IPS DF 6.9 (cell line): ENCODE measurements around the gene PPIH.
"Not testable (repeated sequence)": the region's sequence is repeated elsewhere in the genome, so short reads cannot be mapped to it uniquely, and the experiment has no call there.

Experiments
- DNase-seq: peaks from one replicate; pipeline ENCODE4 v3.0.0-alpha.2; 2013; ENCODE audit warnings: low read depth, low spot score
- H3K27ac ChIP-seq: one replicate; pipeline ENCODE4 v1.5.1; 2013; ENCODE audit warnings: low read length, control low read depth
- H3K27me3 ChIP-seq: 2 replicates; pipeline ENCODE4 v1.6.1; 2013; ENCODE audit warnings: mild to moderate bottlenecking, low read length; ENCODE audit not compliant: control insufficient read depth, insufficient read depth
- H3K36me3 ChIP-seq: 2 replicates; pipeline ENCODE4 v1.6.1; 2013; ENCODE audit warnings: low read length; ENCODE audit not compliant: control insufficient read depth, insufficient read depth
- H3K4me1 ChIP-seq: 2 replicates; pipeline ENCODE4 v1.6.1; 2013; ENCODE audit warnings: low read length; ENCODE audit not compliant: control insufficient read depth, insufficient read depth
- H3K4me3 ChIP-seq: 2 replicates; pipeline ENCODE4 v1.5.1; 2013; ENCODE audit warnings: mild to moderate bottlenecking, low read length
- H3K9me3 ChIP-seq: 2 replicates; pipeline ENCODE4 v1.6.1; 2013; ENCODE audit warnings: low read length, inconsistent platforms; ENCODE audit not compliant: control insufficient read depth, insufficient read depth
- WGBS: extraction: QIAGEN DNeasy Blood & Tissue Kit; methylation state at CpG from one replicate; pipeline ENCODE4 v1.1.7; 2013; ENCODE audit warnings: mixed read lengths, missing lambda C conversion rate; ENCODE audit not compliant: insufficient read length, insufficient coverage; 5-methylcytosine and 5-hydroxymethylcytosine counted together

The PPIH gene

DNA sequence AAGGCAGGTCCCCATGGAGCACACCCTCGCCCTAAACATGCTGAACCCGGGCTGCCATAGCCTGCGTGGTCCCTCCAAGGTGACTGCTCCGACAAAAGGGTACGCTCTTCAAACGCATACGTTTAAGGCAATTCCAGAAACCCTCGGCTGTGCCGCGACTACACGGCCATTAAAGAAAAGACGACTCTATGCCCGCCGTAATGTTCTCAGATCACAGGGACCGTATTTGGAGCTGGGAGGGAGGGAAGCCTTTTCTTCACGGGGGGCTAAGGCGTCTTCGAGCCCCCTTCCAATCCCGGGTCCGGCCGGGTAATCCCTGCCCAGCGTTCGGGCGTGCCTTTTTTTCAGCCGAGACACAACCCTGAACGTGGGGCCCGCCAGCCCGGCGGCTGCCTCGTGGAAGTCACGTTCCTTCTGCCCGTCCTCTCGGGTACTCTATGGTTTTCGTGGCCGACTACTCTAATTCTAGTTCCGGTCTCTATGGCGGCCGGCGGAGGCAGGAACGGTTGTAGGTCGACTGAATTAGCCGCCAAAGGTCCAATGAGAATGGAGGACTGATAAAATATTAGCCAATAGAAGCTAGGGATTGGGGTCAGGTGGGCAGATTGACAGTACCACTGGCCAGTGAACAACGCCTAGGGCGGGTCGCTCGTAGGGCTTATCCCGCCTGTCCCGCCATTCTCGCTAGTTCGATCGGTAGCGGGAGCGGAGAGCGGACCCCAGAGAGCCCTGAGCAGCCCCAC is 23.7 kb downstream of the PPIH start, which contains the start of gene YBX1:
YBX1 (plus strand) TSS at position 678 of the 743 bp plus-strand sequence. CDS start 148 bp downstream, outside the sequence.
- peak; percentile 96 for DNase-seq
- no CpG with 5 or more reads among the region's 54 CpGs for WGBS
- Histone ChIP-seq H3K27ac (no peak within 1 kb of the TSS), H3K36me3 (peaks cover 3% of the 10 kb centered on the region; the same call in 1 of the 2 replicates), H3K4me1 (no peaks in the 10 kb centered on the region; the same call in 1 of the 2 replicates), H3K4me3 (peak within 1 kb of the TSS; percentile 99), H3K9me3 (no peaks in the 10 kb centered on the region), H3K27me3 (no peaks in the 10 kb centered on the region)

DNA sequence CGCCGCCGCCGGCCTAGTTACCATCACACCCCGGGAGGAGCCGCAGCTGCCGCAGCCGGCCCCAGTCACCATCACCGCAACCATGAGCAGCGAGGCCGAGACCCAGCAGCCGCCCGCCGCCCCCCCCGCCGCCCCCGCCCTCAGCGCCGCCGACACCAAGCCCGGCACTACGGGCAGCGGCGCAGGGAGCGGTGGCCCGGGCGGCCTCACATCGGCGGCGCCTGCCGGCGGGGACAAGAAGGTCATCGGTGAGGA is 24.2 kb downstream of the PPIH start:
- no CpG with 5 or more reads among the region's 33 CpGs for WGBS
- not testable (repeated sequence) for H3K36me3 ChIP-seq, H3K27me3 ChIP-seq, H3K27ac ChIP-seq, DNase-seq, H3K4me1 ChIP-seq, H3K9me3 ChIP-seq
- peak overlapping the region; percentile 99; the same call in 1 of the 2 replicates for H3K4me3 ChIP-seq

DNA sequence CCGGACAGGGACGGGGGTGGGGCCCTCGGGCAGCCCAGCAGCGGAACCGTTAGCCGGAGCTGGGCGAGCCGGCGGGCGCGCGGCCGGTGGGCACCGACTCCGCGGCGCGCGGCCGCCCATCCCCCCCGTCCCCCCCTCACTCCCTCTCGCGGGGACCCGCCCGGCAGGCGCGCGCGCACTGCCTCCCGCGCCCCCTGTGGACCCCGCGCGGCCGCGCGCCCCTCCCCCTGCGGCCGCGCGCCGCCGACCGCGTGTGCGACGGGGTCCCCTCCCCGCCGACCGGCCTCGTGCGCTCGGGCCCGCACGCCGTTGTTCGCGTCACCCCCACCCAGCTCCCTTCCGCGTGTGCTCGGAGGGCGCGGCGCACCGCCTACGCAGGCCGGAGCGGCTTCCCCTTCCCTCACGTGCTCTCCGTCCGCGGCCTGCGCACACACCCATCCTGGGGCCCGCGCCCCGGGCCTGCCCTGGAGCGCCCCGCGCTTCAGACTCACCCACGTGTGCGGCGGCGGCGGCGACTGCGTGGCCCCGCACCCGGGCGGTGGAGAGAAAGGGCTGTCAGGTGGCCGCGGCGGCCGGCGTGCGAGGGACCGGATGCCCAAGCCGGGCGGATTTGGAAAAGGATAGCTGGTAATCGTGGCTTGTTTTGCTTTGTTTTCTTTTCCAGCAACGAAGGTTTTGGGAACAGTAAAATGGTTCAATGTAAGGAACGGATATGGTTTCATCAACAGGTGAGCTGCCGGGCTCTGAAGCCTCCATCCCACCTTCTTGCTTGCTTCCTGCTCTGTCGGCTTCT is 24.7 kb downstream of the PPIH start:
- H3K4me3 ChIP-seq = peak overlapping the region; percentile 99
- no peaks in the 10 kb centered on the region for H3K9me3 ChIP-seq
- peaks cover 3% of the 10 kb centered on the region; the same call in 1 of the 2 replicates for H3K36me3 ChIP-seq
- no peak for DNase-seq
- no peaks in the 10 kb centered on the region for H3K27me3 ChIP-seq
- H3K27ac ChIP-seq = no peak overlapping the region
- H3K4me1 ChIP-seq = no peaks in the 10 kb centered on the region; the same call in 1 of the 2 replicates
- WGBS = no CpG with 5 or more reads among the region's 103 CpGs

DNA sequence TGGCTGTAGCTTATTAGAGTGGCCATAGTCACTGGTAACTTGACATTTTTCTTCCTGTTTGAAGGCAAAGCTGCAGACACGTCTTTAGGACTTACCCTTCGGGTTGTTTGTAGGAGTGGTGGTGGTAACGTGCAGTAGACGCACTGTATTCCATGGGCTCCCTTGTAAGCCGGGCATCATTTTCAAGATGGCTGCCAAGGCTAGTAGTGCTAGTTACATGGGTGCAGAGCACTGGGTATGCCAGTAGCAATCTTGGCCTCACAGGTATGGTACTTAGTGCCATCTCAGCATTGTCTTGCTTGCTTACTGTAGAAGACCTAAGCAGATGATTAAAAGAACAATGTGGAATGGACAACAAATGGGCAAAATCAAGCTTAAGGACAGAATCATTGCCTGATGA is 25.9 kb downstream of the PPIH start:
- Histone ChIP-seq H3K4me3 (peak overlapping the region; percentile 27; the same call in 1 of the 2 replicates), H3K36me3 (peaks cover 3% of the 10 kb centered on the region; the same call in 1 of the 2 replicates), H3K27ac (no peak overlapping the region), H3K4me1 (peaks cover 1% of the 10 kb centered on the region; the same call in 1 of the 2 replicates), H3K27me3 (no peaks in the 10 kb centered on the region), H3K9me3 (no peaks in the 10 kb centered on the region)
- no peak for DNase-seq
- WGBS = no CpG with 5 or more reads among the region's 5 CpGs

DNA sequence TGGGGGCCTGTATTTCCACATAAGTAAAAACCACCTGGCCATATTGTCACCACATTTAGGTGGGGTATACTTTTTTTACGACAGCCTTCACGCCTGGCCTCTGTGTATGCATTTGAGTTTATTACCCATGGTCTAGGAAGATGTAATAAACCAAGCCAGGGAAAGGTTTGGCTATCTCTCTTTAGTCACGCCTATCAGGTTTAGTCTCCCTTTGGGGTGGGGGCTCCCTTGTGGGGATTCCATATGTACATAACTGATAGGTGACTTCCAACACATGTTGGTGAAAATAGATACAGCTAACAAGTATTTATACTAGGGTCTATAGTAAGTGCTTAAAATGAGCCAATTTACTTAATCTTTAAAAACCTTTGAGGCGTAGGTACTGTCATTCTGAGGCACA is 28.2 kb downstream of the PPIH start:
- WGBS = no CpG with 5 or more reads among the region's 4 CpGs
- Histone ChIP-seq H3K27me3 (no peaks in the 10 kb centered on the region), H3K36me3 (peaks cover 3% of the 10 kb centered on the region; the same call in 1 of the 2 replicates), H3K27ac (no peak overlapping the region), H3K4me3 (no peak overlapping the region), H3K4me1 (peaks cover 1% of the 10 kb centered on the region; the same call in 1 of the 2 replicates), H3K9me3 (no peaks in the 10 kb centered on the region)
- no peak for DNase-seq

DNA sequence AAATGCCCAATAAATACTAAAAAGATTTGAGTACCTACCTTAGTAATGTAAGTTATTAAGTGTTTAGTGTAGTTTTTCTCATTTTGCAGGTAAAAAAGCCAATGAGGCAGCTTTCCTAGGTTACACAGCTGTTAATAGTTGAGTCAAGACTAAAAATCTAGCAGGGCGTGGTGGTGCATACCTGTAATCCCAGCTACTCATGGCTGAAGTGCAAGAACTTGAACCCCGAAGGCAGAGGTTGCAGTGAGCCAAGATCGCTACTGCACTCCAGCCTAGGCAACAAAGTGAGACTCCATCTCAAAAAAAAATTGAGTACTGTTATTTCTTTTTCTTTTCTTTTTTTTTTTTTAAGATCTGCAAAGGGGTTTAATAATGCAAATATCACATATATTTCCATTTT is 31.7 kb downstream of the PPIH start:
- no peak overlapping the region for H3K4me3 ChIP-seq
- DNase-seq = no peak
- no peaks in the 10 kb centered on the region for H3K9me3 ChIP-seq
- peaks cover 1% of the 10 kb centered on the region; the same call in 1 of the 2 replicates for H3K4me1 ChIP-seq
- no peaks in the 10 kb centered on the region; the same call in 1 of the 2 replicates for H3K36me3 ChIP-seq
- WGBS = no CpG with 5 or more reads among the region's 3 CpGs
- no peak overlapping the region for H3K27ac ChIP-seq
- no peaks in the 10 kb centered on the region for H3K27me3 ChIP-seq

DNA sequence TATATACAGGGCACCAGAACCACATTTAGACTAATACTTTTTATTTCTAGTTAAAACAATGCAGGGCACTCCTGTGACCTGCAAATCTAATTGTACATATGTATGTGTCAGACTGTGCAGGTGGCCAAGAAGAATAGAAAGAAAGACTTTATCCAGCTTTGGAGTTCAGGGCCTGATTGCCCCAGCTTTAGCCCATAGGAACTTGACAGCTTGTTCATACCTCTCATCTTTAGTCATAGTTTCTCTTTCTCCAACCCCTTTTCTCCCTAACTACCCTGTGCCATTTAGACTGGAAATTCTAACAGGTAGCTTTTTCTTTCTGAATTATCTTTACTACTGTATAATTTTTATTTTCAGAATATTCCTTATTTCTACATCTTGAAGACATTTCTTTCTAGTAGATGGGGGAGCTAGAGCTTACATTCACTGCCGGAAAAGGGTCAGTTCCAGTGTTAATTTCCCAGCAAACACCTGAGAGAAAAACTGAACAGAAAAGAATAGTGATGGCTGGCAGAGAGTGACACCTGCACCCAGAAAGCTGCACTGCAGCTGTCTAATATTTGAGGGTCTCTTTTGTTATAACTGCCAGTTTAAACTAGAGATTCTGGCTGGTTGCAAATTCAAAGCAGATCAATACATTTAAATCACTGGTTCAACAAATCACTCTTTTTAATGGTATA is 32.4 kb downstream of the PPIH start:
- no peak overlapping the region for H3K27ac ChIP-seq
- no peaks in the 10 kb centered on the region for H3K27me3 ChIP-seq
- peaks cover 1% of the 10 kb centered on the region; the same call in 1 of the 2 replicates for H3K36me3 ChIP-seq
- WGBS = no CpG with 5 or more reads among the region's 1 CpG
- no peaks in the 10 kb centered on the region for H3K9me3 ChIP-seq
- peaks cover 1% of the 10 kb centered on the region; the same call in 1 of the 2 replicates for H3K4me1 ChIP-seq
- H3K4me3 ChIP-seq = no peak overlapping the region
- no peak for DNase-seq

DNA sequence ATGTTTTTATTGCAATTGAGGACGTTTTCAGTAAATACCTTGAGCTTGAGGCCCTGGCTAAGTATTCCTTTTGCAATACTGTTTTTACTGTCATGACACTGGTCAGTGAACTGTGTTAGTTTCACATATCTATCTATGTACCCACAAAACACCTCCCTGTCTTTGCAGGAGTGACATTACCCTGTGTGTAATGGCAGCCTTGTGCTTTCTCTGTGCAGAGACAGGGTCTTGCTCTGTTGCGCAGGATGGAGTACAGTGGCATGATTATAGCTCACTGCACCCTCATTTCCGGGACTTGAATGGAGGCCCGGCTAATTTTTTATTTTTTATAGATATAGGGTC is 32.9 kb downstream of the PPIH start:
- Histone ChIP-seq H3K4me1 (peaks cover 1% of the 10 kb centered on the region; the same call in 1 of the 2 replicates), H3K9me3 (no peaks in the 10 kb centered on the region), H3K36me3 (peaks cover 2% of the 10 kb centered on the region; the same call in 1 of the 2 replicates), H3K27ac (no peak overlapping the region), H3K27me3 (no peaks in the 10 kb centered on the region), H3K4me3 (no peak overlapping the region)
- DNase-seq = no peak
- no CpG with 5 or more reads among the region's 4 CpGs for WGBS

DNA sequence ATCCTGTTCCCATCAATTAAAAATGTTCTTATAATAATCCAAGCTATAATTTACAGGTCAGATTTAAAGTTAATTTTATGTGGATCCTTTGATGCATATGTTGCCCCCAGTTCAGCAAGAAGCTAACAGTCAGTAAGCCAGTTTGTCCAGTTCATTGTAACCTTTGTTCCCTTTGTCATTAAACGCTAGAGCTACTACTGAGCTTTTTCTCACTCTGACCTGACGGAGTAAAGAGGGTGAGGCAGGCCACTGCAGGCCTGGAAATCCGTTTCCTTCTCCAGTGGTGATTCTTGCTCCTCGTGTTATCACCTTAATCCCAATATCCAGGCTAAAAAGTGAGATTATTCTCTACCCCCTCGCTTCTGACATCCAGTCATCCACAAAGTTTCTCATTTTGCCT is 34.2 kb downstream of the PPIH start:
- Histone ChIP-seq H3K27ac (no peak overlapping the region), H3K4me1 (peaks cover 1% of the 10 kb centered on the region; the same call in 1 of the 2 replicates), H3K36me3 (peaks cover 7% of the 10 kb centered on the region; the same call in 1 of the 2 replicates), H3K9me3 (no peaks in the 10 kb centered on the region), H3K27me3 (no peaks in the 10 kb centered on the region), H3K4me3 (no peak overlapping the region)
- no CpG with 5 or more reads among the region's 5 CpGs for WGBS
- no peak for DNase-seq

DNA sequence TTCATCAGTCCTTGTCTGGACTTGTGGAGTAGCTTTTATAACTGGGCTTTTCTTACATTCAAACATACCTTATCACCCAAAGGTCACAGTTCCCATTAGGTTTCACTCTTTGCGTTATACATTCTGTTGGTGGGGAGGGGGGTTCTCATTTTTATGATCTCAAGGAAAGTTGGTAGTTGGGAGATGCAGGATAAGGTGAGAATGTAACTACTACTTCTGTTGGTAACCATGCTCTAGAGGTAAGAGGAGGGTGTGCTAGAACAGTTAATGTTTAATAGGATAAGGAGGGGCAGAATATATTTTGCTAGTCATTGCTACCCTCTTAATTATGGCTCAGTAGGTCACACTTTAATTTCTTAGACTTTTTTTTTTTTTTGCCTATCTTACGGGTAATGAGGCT is 34.7 kb downstream of the PPIH start:
- Histone ChIP-seq H3K27me3 (no peaks in the 10 kb centered on the region), H3K4me1 (peaks cover 1% of the 10 kb centered on the region; the same call in 1 of the 2 replicates), H3K9me3 (no peaks in the 10 kb centered on the region), H3K4me3 (no peak overlapping the region), H3K27ac (no peak overlapping the region), H3K36me3 (peaks cover 10% of the 10 kb centered on the region; the same call in 1 of the 2 replicates)
- no peak for DNase-seq
- no CpG with 5 or more reads among the region's 2 CpGs for WGBS
